Measurements from ENCODE around the gene FOXN3. TPM values are rescaled to one million over a fixed set of nuclear protein-coding genes. Genes with fewer than 3 reads are reported as not detected.

Gene FOXN3
- polyA plus RNA-seq, 1 of the 3 experiments (the other 2 are of a cell fraction), result 9.8 TPM

DNA sequence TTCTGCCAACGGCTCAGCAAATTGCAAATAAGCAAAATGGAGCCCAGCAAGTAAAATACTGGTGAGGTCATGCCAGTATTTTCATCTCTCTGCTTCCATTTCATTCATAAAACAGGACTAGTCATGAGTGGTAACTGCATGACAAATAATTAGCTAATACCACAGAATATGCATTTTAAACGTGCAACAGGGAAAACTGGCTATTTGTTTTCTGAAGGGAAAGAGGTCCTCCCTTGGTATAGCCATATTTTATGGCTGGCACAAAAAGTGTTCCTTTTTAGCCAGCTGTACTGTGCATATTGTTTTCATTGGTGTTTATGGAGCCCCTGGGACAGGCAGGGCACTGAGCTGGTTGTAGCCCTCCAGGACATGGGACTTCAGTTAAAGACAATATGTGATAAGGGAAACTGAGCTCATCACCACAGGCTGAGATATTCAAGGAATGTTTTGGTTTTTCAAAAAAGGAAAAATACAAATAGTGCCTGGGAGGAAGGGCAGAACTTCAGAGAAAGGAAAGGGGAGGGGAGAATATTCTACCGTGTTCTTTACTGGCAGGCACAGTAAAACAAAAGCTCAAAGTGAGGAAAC lies 26.1 kb upstream of the FOXN3 start:
- TF ChIP-seq NRF1 (IDR thresholded peaks at IDR 0.05; ENCODE audit: low read depth, low read length), result no peak
- TF ChIP-seq, protein P1, sequence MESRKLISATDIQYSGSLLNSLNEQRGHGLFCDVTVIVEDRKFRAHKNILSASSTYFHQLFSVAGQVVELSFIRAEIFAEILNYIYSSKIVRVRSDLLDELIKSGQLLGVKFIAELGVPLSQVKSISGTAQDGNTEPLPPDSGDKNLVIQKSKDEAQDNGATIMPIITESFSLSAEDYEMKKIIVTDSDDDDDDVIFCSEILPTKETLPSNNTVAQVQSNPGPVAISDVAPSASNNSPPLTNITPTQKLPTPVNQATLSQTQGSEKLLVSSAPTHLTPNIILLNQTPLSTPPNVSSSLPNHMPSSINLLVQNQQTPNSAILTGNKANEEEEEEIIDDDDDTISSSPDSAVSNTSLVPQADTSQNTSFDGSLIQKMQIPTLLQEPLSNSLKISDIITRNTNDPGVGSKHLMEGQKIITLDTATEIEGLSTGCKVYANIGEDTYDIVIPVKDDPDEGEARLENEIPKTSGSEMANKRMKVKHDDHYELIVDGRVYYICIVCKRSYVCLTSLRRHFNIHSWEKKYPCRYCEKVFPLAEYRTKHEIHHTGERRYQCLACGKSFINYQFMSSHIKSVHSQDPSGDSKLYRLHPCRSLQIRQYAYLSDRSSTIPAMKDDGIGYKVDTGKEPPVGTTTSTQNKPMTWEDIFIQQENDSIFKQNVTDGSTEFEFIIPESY (IDR thresholded peaks at IDR 0.05; ENCODE audit: borderline replicate concordance, low read depth), result no peak
- TF ChIP-seq CHD2 (IDR thresholded peaks at IDR 0.05; ENCODE audit: low read length, partially characterized antibody), result no peak
- no peak for TF ChIP-seq GATA2 (CRISPR knock-in tag; IDR thresholded peaks at IDR 0.05)
- TF ChIP-seq, protein P2, sequence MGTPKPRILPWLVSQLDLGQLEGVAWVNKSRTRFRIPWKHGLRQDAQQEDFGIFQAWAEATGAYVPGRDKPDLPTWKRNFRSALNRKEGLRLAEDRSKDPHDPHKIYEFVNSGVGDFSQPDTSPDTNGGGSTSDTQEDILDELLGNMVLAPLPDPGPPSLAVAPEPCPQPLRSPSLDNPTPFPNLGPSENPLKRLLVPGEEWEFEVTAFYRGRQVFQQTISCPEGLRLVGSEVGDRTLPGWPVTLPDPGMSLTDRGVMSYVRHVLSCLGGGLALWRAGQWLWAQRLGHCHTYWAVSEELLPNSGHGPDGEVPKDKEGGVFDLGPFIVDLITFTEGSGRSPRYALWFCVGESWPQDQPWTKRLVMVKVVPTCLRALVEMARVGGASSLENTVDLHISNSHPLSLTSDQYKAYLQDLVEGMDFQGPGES (IDR thresholded peaks at IDR 0.05; ENCODE audit: low read depth, low read length), result no peak
- no peak for TF ChIP-seq ELF1 (IDR thresholded peaks at IDR 0.05)
- no peak for TF ChIP-seq CTCF (IDR thresholded peaks at IDR 0.05)
- no peak for TF ChIP-seq USF1 (IDR thresholded peaks at IDR 0.05; ENCODE audit: borderline replicate concordance, low read depth)
- no peak for TF ChIP-seq NFIC (IDR thresholded peaks at IDR 0.05; ENCODE audit: borderline replicate concordance)
- TF ChIP-seq PBX3 (IDR thresholded peaks at IDR 0.05), result no peak
- Histone ChIP-seq H3F3A (replicated peaks; ENCODE audit: insufficient read depth) (no peaks in the 10 kb centered on the region), H2AFZ (ENCODE audit: low read depth) (no peak overlapping the region), H3K4me1 (ENCODE audit: control insufficient read depth in 1 of 2, insufficient read depth in 2 of 2, low read depth in 1 of 2, low read length in 1 of 2) (peaks cover 0 to 8% of the 10 kb centered on the region in 2 experiments; a peak in 1 of 4 replicates), H4K20me1 (ENCODE audit: insufficient read depth) (no peaks in the 10 kb centered on the region), H3K27ac (ENCODE audit: low read depth in 2 of 2, low read length in 1 of 2) (no peak overlapping the region), H3K27me3 (ENCODE audit: insufficient read depth) (no peaks in the 10 kb centered on the region), H3K79me2 (ENCODE audit: insufficient read depth) (no peaks in the 10 kb centered on the region), H3K36me3 (replicated peaks in 1 of 2; ENCODE audit: control insufficient read depth in 1 of 2, insufficient read depth in 2 of 2, low read length in 1 of 2) (no peaks in the 10 kb centered on the region), H3K9me2 (no peaks in the 10 kb centered on the region), H3K9me3 (no peaks in the 10 kb centered on the region), H3K9ac (no peak overlapping the region), H3K4me3 (ENCODE audit: low read depth in 2 of 2, low read length in 1 of 2) (no peak overlapping the region), H3K4me2 (no peak overlapping the region)
- ChIA-PET POLR2A (no interaction called here), CTCF (interaction anchor here (0.6 kb wide), 1 partner anchor 471 kb away, joined by 3 read pairs; no protein-coding TSS in a partner anchor)
- no peak for DNase-seq
- WGBS (ENCODE audit: low lambda C conversion rate), result 70% methylated on average over 3 of the region's 3 CpGs

Measured in SK-N-SH (cell line).